A549 treated with CpdA at 1 μM for 4 hours (cell line): ENCODE results near the gene REC114. TPM values are rescaled to one million over a fixed set of nuclear protein-coding genes. Genes with fewer than 3 reads are reported as not detected.

Source experiments
- total RNA-seq: library from RNA; stranded (reverse); fragments of 200-300 nt; extraction: Qiagen RNA extraction; gene quantifications from 5 replicates; pipeline ENCODE4 v1.2.3, GENCODE V29; 2022; ENCODE audit warnings: low read depth

REC114 gene
- not detected in 5 replicates for total RNA-seq

DNA sequence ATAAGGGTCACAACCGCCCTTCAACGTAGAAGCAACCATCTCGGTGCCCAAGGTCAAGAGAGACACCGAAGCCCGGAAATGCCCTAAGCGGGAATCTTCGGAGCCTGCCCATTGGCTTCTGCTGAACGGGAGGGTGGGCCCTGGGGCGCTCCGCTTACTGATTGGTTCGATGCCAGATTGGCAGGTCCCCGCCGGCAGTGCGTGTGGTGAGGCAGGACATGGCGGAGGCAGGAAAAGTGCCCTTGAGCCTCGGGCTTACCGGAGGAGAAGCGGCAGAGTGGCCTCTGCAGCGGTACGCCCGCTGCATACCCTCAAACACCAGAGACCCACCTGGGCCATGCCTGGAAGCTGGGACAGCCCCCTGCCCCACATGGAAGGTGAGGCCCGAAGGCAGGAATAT, at the start of gene REC114:
Gene REC114 (plus strand): TSS at position 197 of the 400 bp plus-strand sequence. CDS start 22 bp downstream, at position 219.

Other genes starting within 250 kb of the REC114 start
- 0.15 to 0.38 TPM (median 0.30 TPM) in 5 replicates for gene HCN4, start 74.2 kb upstream of the REC114 start, total RNA-seq
- gene NPTN, start 190.2 kb downstream of the REC114 start, total RNA-seq: 179 to 219 TPM (median 204 TPM) in 5 replicates
- 66.6 to 83.0 TPM (median 79.1 TPM) in 5 replicates for gene CD276, start 241.2 kb downstream of the REC114 start, total RNA-seq